ENCODE measurements around the gene IDE. TPM values are rescaled to one million over a fixed set of nuclear protein-coding genes. Genes with fewer than 3 reads are reported as not detected.
A peak's percentile ranks its signal among the peaks of the same experiment; 100 is the strongest.

Gene IDE
- polyA plus RNA-seq, 1 experiment = 39.0 TPM

DNA sequence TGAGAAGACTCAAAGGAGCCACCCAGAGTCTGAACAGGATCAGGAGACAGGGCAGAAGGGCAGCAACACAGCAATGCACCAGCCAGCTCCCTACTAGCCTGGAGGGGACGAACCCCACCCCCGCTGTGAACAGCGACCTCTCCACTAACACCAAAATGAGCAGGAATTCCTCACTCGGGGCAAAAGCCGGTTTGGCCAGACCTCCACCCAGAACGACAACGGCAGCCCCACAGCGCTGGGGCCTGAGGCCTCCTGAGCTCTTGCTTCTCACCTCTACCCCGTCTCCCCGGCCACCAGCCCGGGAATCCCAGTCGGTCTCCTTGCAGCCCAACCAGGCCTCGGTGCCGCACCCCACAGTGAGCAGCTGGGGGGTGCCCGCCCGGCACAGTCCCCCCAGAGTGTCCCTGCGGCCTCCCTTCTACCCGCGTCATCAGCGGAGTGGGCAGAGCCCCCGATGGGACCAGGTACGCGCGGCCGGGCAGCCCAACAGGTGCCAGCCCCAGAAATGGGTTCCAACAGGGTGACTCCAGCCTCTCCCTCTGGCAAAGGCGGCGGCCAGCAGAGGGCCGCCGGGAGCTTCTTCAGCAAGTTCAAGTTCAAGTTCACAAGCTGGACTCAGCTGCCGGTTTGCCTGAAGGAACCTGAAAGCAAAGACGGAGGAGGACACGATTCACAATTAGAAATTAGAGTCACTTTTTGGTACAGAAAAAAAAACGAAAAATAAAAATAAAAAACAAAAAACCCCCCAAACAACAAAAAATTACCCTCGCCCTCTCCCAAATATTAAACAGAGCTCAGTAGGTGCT, 153.9 kb downstream of the IDE start:
- Histone ChIP-seq H3K27me3 (ENCODE audit: control insufficient read depth, insufficient read depth, low read length) (peaks cover 18% of the 10 kb centered on the region), H3K27ac (ENCODE audit: low read depth, low read length) (no peak overlapping the region), H3K4me3 (ENCODE audit: low read depth, low read length) (peak overlapping the region; percentile 18), H3K9me3 (ENCODE audit: control insufficient read depth, insufficient read depth, low read length) (peaks cover 4% of the 10 kb centered on the region)
- TF ChIP-seq, protein P1, sequence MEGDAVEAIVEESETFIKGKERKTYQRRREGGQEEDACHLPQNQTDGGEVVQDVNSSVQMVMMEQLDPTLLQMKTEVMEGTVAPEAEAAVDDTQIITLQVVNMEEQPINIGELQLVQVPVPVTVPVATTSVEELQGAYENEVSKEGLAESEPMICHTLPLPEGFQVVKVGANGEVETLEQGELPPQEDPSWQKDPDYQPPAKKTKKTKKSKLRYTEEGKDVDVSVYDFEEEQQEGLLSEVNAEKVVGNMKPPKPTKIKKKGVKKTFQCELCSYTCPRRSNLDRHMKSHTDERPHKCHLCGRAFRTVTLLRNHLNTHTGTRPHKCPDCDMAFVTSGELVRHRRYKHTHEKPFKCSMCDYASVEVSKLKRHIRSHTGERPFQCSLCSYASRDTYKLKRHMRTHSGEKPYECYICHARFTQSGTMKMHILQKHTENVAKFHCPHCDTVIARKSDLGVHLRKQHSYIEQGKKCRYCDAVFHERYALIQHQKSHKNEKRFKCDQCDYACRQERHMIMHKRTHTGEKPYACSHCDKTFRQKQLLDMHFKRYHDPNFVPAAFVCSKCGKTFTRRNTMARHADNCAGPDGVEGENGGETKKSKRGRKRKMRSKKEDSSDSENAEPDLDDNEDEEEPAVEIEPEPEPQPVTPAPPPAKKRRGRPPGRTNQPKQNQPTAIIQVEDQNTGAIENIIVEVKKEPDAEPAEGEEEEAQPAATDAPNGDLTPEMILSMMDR (IDR thresholded peaks at IDR 0.05; ENCODE audit: low read depth, low read length) = peak; percentile 64
- ChIA-PET POLR2A (interaction anchor here (0.7 kb wide), 1 partner anchor 40 kb away, joined by 3 read pairs; no protein-coding TSS in a partner anchor), CTCF (interaction anchor here (0.6 to 2.1 kb wide), 15 partner anchors 8 to 464 kb away, joined by 3 to 19 read pairs (median 3); no protein-coding TSS in a partner anchor)
- DNase-seq (ENCODE audit: low read depth, low spot score) = no peak

DNA sequence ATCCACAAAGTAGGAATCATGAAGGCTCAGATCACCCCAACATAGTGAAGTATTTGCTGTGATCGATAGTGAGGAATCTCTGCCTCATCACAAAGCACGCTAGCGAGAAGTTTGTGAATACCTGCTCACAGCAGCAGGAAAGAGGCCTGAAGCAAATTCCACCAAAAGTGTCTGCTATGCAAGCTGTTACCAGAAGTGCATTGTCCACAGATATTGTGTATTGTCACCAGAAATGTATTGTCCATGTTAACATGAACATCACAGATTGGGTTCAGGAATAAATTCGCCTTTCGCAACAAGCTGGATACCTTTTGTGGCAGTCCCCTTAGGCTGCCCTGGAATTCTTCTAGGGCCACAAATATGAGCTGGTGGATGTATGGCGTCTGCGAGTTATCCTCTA, 155.0 kb downstream of the IDE start:
- no peak overlapping the region for H3K4me3 ChIP-seq (ENCODE audit: low read depth, low read length)
- H3K9me3 ChIP-seq (ENCODE audit: control insufficient read depth, insufficient read depth, low read length) = peaks cover 4% of the 10 kb centered on the region
- H3K27me3 ChIP-seq (ENCODE audit: control insufficient read depth, insufficient read depth, low read length) = peaks cover 18% of the 10 kb centered on the region
- TF ChIP-seq, protein P1 (IDR thresholded peaks at IDR 0.05; ENCODE audit: low read depth, low read length) = no peak
- CTCF ChIA-PET = interaction anchor here (0.9 to 2.1 kb wide), 3 partner anchors 14 to 345 kb away, joined by 3 to 19 read pairs (median 3); no protein-coding TSS in a partner anchor
- DNase-seq (ENCODE audit: low read depth, low spot score) = no peak
- no peak overlapping the region for H3K27ac ChIP-seq (ENCODE audit: low read depth, low read length)
- POLR2A ChIA-PET = no interaction called here

- ChIA-PET POLR2A (no interaction called here), CTCF (interaction anchor here (0.9 kb wide), 1 partner anchor 331 kb away, joined by 3 read pairs; no protein-coding TSS in a partner anchor)
Observed at GRCh38 chr10:92418221-92418620, 155.7 kb downstream of the IDE start.

GRCh38 chr10:92413519-92413918, 160.4 kb downstream of the IDE start:
- ChIA-PET POLR2A (no interaction called here), CTCF (interaction anchor here (0.9 kb wide), 1 partner anchor 325 kb away, joined by 3 read pairs; no protein-coding TSS in a partner anchor)
- DNase-seq (ENCODE audit: low read depth, low spot score) = no peak
- Histone ChIP-seq H3K9me3 (ENCODE audit: control insufficient read depth, insufficient read depth, low read length) (no peaks in the 10 kb centered on the region; the same call in 1 of the 2 replicates), H3K27ac (ENCODE audit: low read depth, low read length) (no peak overlapping the region), H3K27me3 (ENCODE audit: control insufficient read depth, insufficient read depth, low read length) (peaks cover 6% of the 10 kb centered on the region), H3K4me3 (ENCODE audit: low read depth, low read length) (no peak overlapping the region)
- TF ChIP-seq, protein P1 (IDR thresholded peaks at IDR 0.05; ENCODE audit: low read depth, low read length) = no peak

More at GRCh38 chr10:92418221-92418620, 155.7 kb downstream of the IDE start:
- Histone ChIP-seq H3K9me3 (ENCODE audit: control insufficient read depth, insufficient read depth, low read length) (peaks cover 4% of the 10 kb centered on the region), H3K27me3 (ENCODE audit: control insufficient read depth, insufficient read depth, low read length) (peaks cover 18% of the 10 kb centered on the region), H3K4me3 (ENCODE audit: low read depth, low read length) (no peak overlapping the region), H3K27ac (ENCODE audit: low read depth, low read length) (no peak overlapping the region)
- TF ChIP-seq, protein P1 (IDR thresholded peaks at IDR 0.05; ENCODE audit: low read depth, low read length) = no peak
- DNase-seq (ENCODE audit: low read depth, low spot score) = no peak

DNA sequence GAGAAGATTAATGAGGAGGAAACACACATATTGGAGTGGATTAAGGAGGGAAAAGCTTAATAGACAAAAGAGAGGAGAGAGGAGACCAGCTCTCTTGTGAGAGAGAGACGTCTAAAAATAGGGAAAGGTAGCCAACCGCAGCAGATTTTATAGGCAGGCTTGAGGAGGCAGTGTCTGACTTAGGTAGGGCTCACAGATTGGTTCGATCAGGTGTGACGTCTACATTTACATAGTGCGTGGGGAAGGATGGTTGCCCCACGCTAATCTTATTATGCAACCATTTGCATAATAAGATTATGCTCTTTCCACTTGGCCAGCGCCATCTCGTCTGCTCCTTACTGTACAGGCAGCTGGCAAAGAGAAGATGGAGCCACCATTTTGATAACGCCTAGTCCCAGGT, 160.9 kb downstream of the IDE start:
- TF ChIP-seq, protein P1 (IDR thresholded peaks at IDR 0.05; ENCODE audit: low read depth, low read length) = no peak
- peaks cover 5% of the 10 kb centered on the region for H3K27me3 ChIP-seq (ENCODE audit: control insufficient read depth, insufficient read depth, low read length)
- CTCF ChIA-PET = interaction anchor here (0.9 kb wide), 1 partner anchor 325 kb away, joined by 3 read pairs; no protein-coding TSS in a partner anchor
- no peak overlapping the region for H3K4me3 ChIP-seq (ENCODE audit: low read depth, low read length)
- no peaks in the 10 kb centered on the region; the same call in 1 of the 2 replicates for H3K9me3 ChIP-seq (ENCODE audit: control insufficient read depth, insufficient read depth, low read length)
- H3K27ac ChIP-seq (ENCODE audit: low read depth, low read length) = no peak overlapping the region
- POLR2A ChIA-PET = no interaction called here
- DNase-seq (ENCODE audit: low read depth, low spot score) = no peak

All from AG04450 (cell line).